GM19035 (cell line): ENCODE measurements around the gene KCNMA1.

Experiments
- ATAC-seq: cut with Tn5 transposase; IDR thresholded peaks from one replicate; pipeline ENCODE4 v1.9.1; 2021; ENCODE audit not compliant: unreplicated experiment

KCNMA1 gene

GRCh38 chr10:77494756-77495541, 142.7 kb downstream of the KCNMA1 start:
- no peak for ATAC-seq

GRCh38 chr10:77494327-77494726, 143.3 kb downstream of the KCNMA1 start:
- no peak for ATAC-seq

GRCh38 chr10:77493851-77494261, 143.8 kb downstream of the KCNMA1 start:
- no peak for ATAC-seq

- no peak for ATAC-seq
Measured at GRCh38 chr10:77493239-77493806, 144.3 kb downstream of the KCNMA1 start.

- ATAC-seq, result no peak
Measured at GRCh38 chr10:77492368-77492994, 145.1 kb downstream of the KCNMA1 start.

GRCh38 chr10:77490534-77491314, 146.9 kb downstream of the KCNMA1 start:
- no peak for ATAC-seq

GRCh38 chr10:77486517-77486916, 151.1 kb downstream of the KCNMA1 start:
- ATAC-seq, result no peak

GRCh38 chr10:77485847-77486246, 151.8 kb downstream of the KCNMA1 start:
- no peak for ATAC-seq

GRCh38 chr10:77482072-77482471, 155.5 kb downstream of the KCNMA1 start:
- ATAC-seq, result no peak

GRCh38 chr10:77479586-77479985, 158.0 kb downstream of the KCNMA1 start:
- no peak for ATAC-seq

GRCh38 chr10:77478962-77479359, 158.6 kb downstream of the KCNMA1 start:
- no peak for ATAC-seq

GRCh38 chr10:77478247-77478961, 159.2 kb downstream of the KCNMA1 start:
- ATAC-seq, result no peak

- ATAC-seq, result no peak
Measured at GRCh38 chr10:77475522-77475921, 162.1 kb downstream of the KCNMA1 start.

GRCh38 chr10:77474939-77475338, 162.7 kb downstream of the KCNMA1 start:
- no peak for ATAC-seq

GRCh38 chr10:77474386-77474785, 163.2 kb downstream of the KCNMA1 start:
- no peak for ATAC-seq

GRCh38 chr10:77472146-77472545, 165.5 kb downstream of the KCNMA1 start:
- ATAC-seq, result no peak

- ATAC-seq, result no peak
Measured at GRCh38 chr10:77471069-77471536, 166.5 kb downstream of the KCNMA1 start.

GRCh38 chr10:77467422-77467963, 170.1 kb downstream of the KCNMA1 start:
- ATAC-seq, result no peak

- no peak for ATAC-seq
Measured at GRCh38 chr10:77463967-77464745, 173.5 kb downstream of the KCNMA1 start.

GRCh38 chr10:77463499-77463898, 174.1 kb downstream of the KCNMA1 start:
- ATAC-seq, result no peak
